Measurements from ENCODE around the gene SZRD1.

GRCh38 chr1:16422041-16422440 is 55.0 kb downstream of the SZRD1 start:
- no peak for TF ChIP-seq FOXP4 (CRISPR knock-in tag; IDR thresholded peaks at IDR 0.05; ENCODE audit: borderline replicate concordance)
- TF ChIP-seq, protein P1, sequence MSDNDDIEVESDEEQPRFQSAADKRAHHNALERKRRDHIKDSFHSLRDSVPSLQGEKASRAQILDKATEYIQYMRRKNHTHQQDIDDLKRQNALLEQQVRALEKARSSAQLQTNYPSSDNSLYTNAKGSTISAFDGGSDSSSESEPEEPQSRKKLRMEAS (CRISPR knock-in tag; IDR thresholded peaks at IDR 0.05), result no peak
